CD4-positive, CD25-positive, alpha-beta regulatory T cell (primary cell): ENCODE data around the gene FAM107B. TPM values are rescaled to one million over a fixed set of nuclear protein-coding genes. Genes with fewer than 3 reads are reported as not detected.
A peak's percentile ranks its signal among the peaks of the same experiment; 100 is the strongest.

ENCODE experiments used
- ATAC-seq, 2 donors: fragments of 150-1000 bp; cut with Tn5 transposase; one replicate each; pipeline ENCODE4 v1.10.0; 2021; ENCODE audit warnings: low read depth in 2 of 2, moderate number of reproducible peaks in 2 of 2, moderate library complexity in 1 of 2
- DNase-seq, 3 donors: peaks; one replicate each; pipeline versions ENCODE4 v3.0.0 to v3.0.0-alpha.2; 2012 to 2022; ENCODE audit warnings: mixed read lengths in 1 of 3
- H3K27ac ChIP-seq: one replicate; pipeline ENCODE4 v1.7.0; 2013; ENCODE audit warnings: mild to moderate bottlenecking, low read length; ENCODE audit not compliant: insufficient read depth, poor library complexity, severe bottlenecking
- H3K27me3 ChIP-seq: one replicate; pipeline ENCODE4 v1.7.0; 2013; ENCODE audit warnings: low read length; ENCODE audit not compliant: control insufficient read depth, insufficient read depth
- H3K36me3 ChIP-seq: one replicate; pipeline ENCODE4 v1.7.0; 2013; ENCODE audit warnings: mild to moderate bottlenecking, low read length, moderate library complexity; ENCODE audit not compliant: control insufficient read depth, insufficient read depth
- H3K4me1 ChIP-seq: 2 replicates; pipeline ENCODE4 v1.7.0; 2013; ENCODE audit warnings: mild to moderate bottlenecking, low read length; ENCODE audit not compliant: insufficient read depth, control insufficient read depth, poor library complexity, severe bottlenecking
- H3K4me3 ChIP-seq: one replicate; pipeline ENCODE4 v1.7.0; 2013; ENCODE audit warnings: low read depth, mild to moderate bottlenecking, low read length, moderate library complexity
- H3K9me3 ChIP-seq, 2 experiments: 1 replicate in 1 of 2; 2 replicates in 1 of 2; pipeline ENCODE4 v1.7.0; 2013; ENCODE audit warnings: low read length in 2 of 2, mild to moderate bottlenecking in 1 of 2, moderate library complexity in 1 of 2; ENCODE audit not compliant: control insufficient read depth in 2 of 2
- H3K27ac Mint-ChIP-seq, 3 donors: one replicate each; pipeline ENCODE4 v1.8.0; 2020 to 2022; ENCODE audit warnings: mild to moderate bottlenecking in 3 of 3, mixed read lengths in 3 of 3, moderate library complexity in 2 of 3
- H3K27me3 Mint-ChIP-seq: one replicate; pipeline ENCODE4 v1.8.0; 2022; ENCODE audit warnings: mild to moderate bottlenecking, mixed read lengths
- H3K36me3 Mint-ChIP-seq: one replicate; pipeline ENCODE4 v1.8.0; 2020; ENCODE audit warnings: mixed read lengths
- H3K4me1 Mint-ChIP-seq, 4 donors: one replicate each; pipeline ENCODE4 v1.8.0; 2020 to 2022; ENCODE audit warnings: mixed read lengths in 4 of 4, mild to moderate bottlenecking in 1 of 4
- H3K4me3 Mint-ChIP-seq, 4 donors: one replicate each; pipeline ENCODE4 v1.8.0; 2020 to 2022; ENCODE audit warnings: mild to moderate bottlenecking in 4 of 4, mixed read lengths in 4 of 4, moderate library complexity in 3 of 4
- H3K9me3 Mint-ChIP-seq, 7 donors: one replicate each; pipeline ENCODE4 v1.8.0; 2020 to 2022; ENCODE audit warnings: mixed read lengths in 7 of 7, mild to moderate bottlenecking in 3 of 7, moderate library complexity in 2 of 7
- polyA plus RNA-seq, 4 donors: library from polyadenylated mRNA; unstranded; fragments of 300-500 nt; fragmentation: Illumina TruSeq; gene quantifications; one replicate each; pipeline ENCODE4 v1.2.3, GENCODE V29; 2021
- total RNA-seq: library from RNA; stranded (reverse); gene quantifications from one replicate; pipeline ENCODE4 v1.2.3, GENCODE V29; 2022

The FAM107B gene
- total and polyA plus RNA-seq, 5 donors from 2014 or later: 202 to 327 (median 296) TPM

GRCh38 chr10:14748441-14748840 lies 26.3 kb downstream of the FAM107B start:
- H3K4me1 ChIP-seq: no peaks in the 10 kb centered on the region
- Mint-ChIP-seq H3K27me3 (no peaks in the 10 kb centered on the region), H3K4me1 (peaks cover 0 to 6% (median 2%) of the 10 kb centered on the region in 4 donors), H3K4me3 (no peak overlapping the region), H3K36me3 (no peaks in the 10 kb centered on the region), H3K27ac (no peak overlapping the region), H3K9me3 (peaks cover 0 to 4% (median 2%) of the 10 kb centered on the region in 7 donors)
- no peak overlapping the region for H3K4me3 ChIP-seq
- no peaks in the 10 kb centered on the region for H3K36me3 ChIP-seq
- ATAC-seq (no peak), DNase-seq (no peak)
- peaks cover 5% of the 10 kb centered on the region for H3K27me3 ChIP-seq
- H3K9me3 ChIP-seq: no peaks in the 10 kb centered on the region
- no peak overlapping the region for H3K27ac ChIP-seq

GRCh38 chr10:14742815-14743214 lies 31.9 kb downstream of the FAM107B start:
- H3K27me3 Mint-ChIP-seq: no peaks in the 10 kb centered on the region
- H3K4me3 Mint-ChIP-seq: peak overlapping the region in 1 of 4 donors; percentile 4
- no peak overlapping the region for H3K4me3 ChIP-seq
- H3K36me3 ChIP-seq: no peaks in the 10 kb centered on the region
- H3K36me3 Mint-ChIP-seq: no peaks in the 10 kb centered on the region
- H3K27me3 ChIP-seq: peaks cover 5% of the 10 kb centered on the region
- H3K27ac ChIP-seq: no peak overlapping the region
- DNase-seq (no peak), ATAC-seq (peak; percentile 24 to 60)
- no peaks in the 10 kb centered on the region for H3K9me3 ChIP-seq
- H3K9me3 Mint-ChIP-seq: peaks cover 0 to 4% (median 0%) of the 10 kb centered on the region in 7 donors
- peak overlapping the region; percentile 1 to 65 (median 13) for H3K27ac Mint-ChIP-seq
- H3K4me1 Mint-ChIP-seq: peaks cover 4 to 23% (median 9%) of the 10 kb centered on the region in 4 donors
- no peaks in the 10 kb centered on the region for H3K4me1 ChIP-seq

DNA sequence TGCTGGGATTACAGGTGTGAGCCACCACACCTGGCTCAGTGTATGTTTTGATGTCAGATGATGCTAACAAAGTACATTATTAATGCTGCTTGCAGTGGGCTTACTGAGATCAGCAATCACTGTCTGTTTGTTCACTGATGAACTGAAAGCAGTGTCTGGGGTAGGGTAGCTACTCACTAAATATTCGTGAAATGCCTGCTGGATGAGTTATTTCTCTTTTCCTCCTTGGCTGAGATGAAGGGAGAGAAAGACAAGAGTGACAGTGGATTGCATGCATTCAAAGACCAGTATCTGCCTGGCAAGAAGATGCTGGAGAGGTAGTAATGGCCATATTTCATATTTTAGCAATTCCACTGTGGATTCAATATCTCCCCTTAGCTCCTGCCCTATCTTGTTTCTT lies 32.3 kb downstream of the FAM107B start:
- H3K36me3 ChIP-seq: no peaks in the 10 kb centered on the region
- H3K4me3 ChIP-seq: no peak overlapping the region
- no peaks in the 10 kb centered on the region for H3K4me1 ChIP-seq
- Mint-ChIP-seq H3K36me3 (no peaks in the 10 kb centered on the region), H3K4me3 (peak overlapping the region in 1 of 4 donors; percentile 4), H3K27me3 (no peaks in the 10 kb centered on the region), H3K27ac (peak overlapping the region in 2 of 3 donors; percentile 1 to 13), H3K9me3 (peaks cover 0 to 4% (median 0%) of the 10 kb centered on the region in 7 donors), H3K4me1 (peaks cover 4 to 23% (median 10%) of the 10 kb centered on the region in 4 donors)
- no peaks in the 10 kb centered on the region for H3K9me3 ChIP-seq
- H3K27me3 ChIP-seq: peaks cover 5% of the 10 kb centered on the region
- ATAC-seq (no peak), DNase-seq (no peak)
- no peak overlapping the region for H3K27ac ChIP-seq

DNA sequence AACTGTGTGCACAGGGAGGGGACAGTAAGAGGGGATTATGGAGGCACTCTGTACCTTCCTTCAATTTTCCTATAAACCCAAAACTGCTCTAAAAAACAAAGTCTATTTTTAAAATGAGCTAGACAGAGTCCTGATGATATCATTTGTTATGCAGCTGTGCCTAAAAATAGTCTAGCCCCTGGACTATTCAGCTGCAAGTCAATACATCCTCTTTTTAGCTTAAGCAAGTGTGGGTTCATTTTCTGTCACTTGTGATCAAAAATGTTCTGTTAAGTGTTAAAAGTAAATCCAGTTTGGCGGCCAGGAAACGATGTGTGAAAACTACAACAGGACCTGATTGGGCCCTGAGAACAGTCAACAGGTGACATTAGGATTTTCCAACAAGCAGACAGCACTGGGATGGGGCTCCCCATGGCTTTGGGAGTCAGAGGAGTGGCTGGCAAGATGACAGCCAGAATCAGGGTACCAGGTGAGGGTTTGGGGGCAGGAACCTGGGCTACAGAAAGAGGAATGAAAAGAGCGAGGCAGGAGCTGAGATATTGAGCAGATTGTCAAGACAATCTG lies 33.9 kb downstream of the FAM107B start:
- no peaks in the 10 kb centered on the region for H3K4me1 ChIP-seq
- H3K9me3 Mint-ChIP-seq: peaks cover 0 to 3% (median 0%) of the 10 kb centered on the region in 7 donors

DNA sequence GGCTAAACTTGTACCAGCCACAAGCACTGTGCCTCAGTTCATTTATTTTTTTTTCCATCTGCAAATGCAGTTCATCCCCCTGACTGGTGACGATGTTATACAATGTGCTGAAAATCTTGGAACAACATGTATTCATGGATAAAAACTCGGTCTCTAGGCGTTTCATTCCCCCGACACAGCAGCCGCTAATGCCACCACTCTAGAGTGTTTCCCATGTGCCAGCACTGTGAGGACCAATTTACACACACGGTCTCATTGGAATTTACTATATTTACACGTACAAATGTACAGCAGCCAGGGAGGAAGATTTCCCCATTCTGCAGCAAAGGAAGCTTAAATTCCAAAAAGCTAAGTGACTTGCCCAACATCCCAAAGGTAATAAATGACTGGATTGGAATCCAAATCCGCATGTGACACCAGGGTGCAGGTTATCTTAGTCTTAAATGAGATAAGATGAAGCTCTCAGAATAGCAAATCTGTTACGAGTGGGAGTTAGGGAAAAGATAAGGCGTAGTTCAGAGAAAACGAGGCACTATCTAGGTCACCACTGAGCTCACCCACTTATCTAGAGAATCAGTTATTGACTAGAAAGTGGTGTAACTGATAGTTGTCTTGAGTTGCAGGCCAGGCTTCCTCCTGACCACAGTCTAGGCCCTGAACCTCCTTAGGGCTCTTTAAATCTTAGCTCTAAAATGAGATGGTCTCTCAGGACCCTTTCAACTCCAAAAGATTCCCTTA lies 36.7 kb downstream of the FAM107B start:
- peaks cover 0 to 3% (median 0%) of the 10 kb centered on the region in 7 donors for H3K9me3 Mint-ChIP-seq
- H3K36me3 ChIP-seq: no peaks in the 10 kb centered on the region
- H3K4me3 Mint-ChIP-seq: no peak overlapping the region
- no peaks in the 10 kb centered on the region for H3K27me3 ChIP-seq
- H3K9me3 ChIP-seq: no peaks in the 10 kb centered on the region
- no peaks in the 10 kb centered on the region for H3K4me1 ChIP-seq
- H3K27ac Mint-ChIP-seq: peak overlapping the region in 1 of 3 donors; percentile 10
- no peak overlapping the region for H3K4me3 ChIP-seq
- H3K27ac ChIP-seq: no peak overlapping the region
- H3K27me3 Mint-ChIP-seq: no peaks in the 10 kb centered on the region
- DNase-seq: no peak
- ATAC-seq: no peak
- H3K4me1 Mint-ChIP-seq: peaks cover 6 to 17% (median 13%) of the 10 kb centered on the region in 4 donors
- no peaks in the 10 kb centered on the region for H3K36me3 Mint-ChIP-seq

More for the DNA sequence above, 33.9 kb downstream of the FAM107B start:
- Mint-ChIP-seq H3K36me3 (no peaks in the 10 kb centered on the region), H3K27me3 (no peaks in the 10 kb centered on the region), H3K4me1 (peaks cover 6 to 23% (median 16%) of the 10 kb centered on the region in 4 donors), H3K4me3 (no peak overlapping the region), H3K27ac (peak overlapping the region; percentile 34 to 54 (median 34))
- H3K27me3 ChIP-seq: no peaks in the 10 kb centered on the region
- DNase-seq (no peak), ATAC-seq (peak in 1 of 2 donors; percentile 46)
- no peaks in the 10 kb centered on the region for H3K36me3 ChIP-seq
- no peaks in the 10 kb centered on the region for H3K9me3 ChIP-seq
- no peak overlapping the region for H3K4me3 ChIP-seq
- no peak overlapping the region for H3K27ac ChIP-seq

DNA sequence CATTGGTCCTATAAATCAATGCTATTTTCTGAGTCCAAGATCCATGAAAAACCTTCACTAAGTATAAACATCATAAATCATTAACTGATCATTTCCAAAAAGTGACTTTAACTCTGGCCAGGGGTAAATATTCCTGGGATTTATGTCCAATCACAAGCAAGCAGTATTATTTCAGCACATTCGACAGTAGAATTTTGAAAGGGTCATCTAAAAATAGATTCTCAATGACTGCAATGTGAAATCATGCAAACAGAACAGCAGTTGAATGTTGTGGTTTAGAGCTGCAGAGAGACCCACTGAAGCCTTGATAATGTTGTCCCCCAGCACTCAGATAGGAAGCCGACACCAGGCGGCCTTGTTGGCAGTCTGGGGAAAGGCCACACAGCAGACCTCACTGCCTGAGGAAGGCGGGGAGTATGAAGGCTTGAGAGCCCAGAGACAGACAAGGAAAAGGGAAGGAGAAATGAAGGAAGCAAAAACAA lies 38.1 kb downstream of the FAM107B start:
- no peaks in the 10 kb centered on the region for H3K9me3 Mint-ChIP-seq
- H3K9me3 ChIP-seq: no peaks in the 10 kb centered on the region
- no peaks in the 10 kb centered on the region for H3K36me3 Mint-ChIP-seq
- H3K4me1 ChIP-seq: no peaks in the 10 kb centered on the region
- H3K27me3 Mint-ChIP-seq: no peaks in the 10 kb centered on the region
- DNase-seq (no peak), ATAC-seq (peak in 1 of 2 donors; percentile 43)
- H3K36me3 ChIP-seq: no peaks in the 10 kb centered on the region
- peaks cover 6 to 12% (median 9%) of the 10 kb centered on the region in 4 donors for H3K4me1 Mint-ChIP-seq
- H3K4me3 ChIP-seq: no peak overlapping the region
- H3K27ac ChIP-seq: no peak overlapping the region
- no peak overlapping the region for H3K4me3 Mint-ChIP-seq
- H3K27me3 ChIP-seq: no peaks in the 10 kb centered on the region
- peak overlapping the region in 1 of 3 donors; percentile 66 for H3K27ac Mint-ChIP-seq

- ATAC-seq (no peak), DNase-seq (no peak)
- Mint-ChIP-seq H3K27ac (no peak overlapping the region), H3K4me3 (no peak overlapping the region), H3K36me3 (no peaks in the 10 kb centered on the region), H3K27me3 (no peaks in the 10 kb centered on the region), H3K9me3 (no peaks in the 10 kb centered on the region), H3K4me1 (peaks cover 4 to 12% (median 8%) of the 10 kb centered on the region in 4 donors)
- Histone ChIP-seq H3K4me3 (no peak overlapping the region), H3K27ac (no peak overlapping the region), H3K4me1 (no peaks in the 10 kb centered on the region), H3K27me3 (no peaks in the 10 kb centered on the region), H3K9me3 (no peaks in the 10 kb centered on the region), H3K36me3 (no peaks in the 10 kb centered on the region)
These were observed 38.7 kb downstream of the FAM107B start for GRCh38 chr10:14736043-14736442.
